ENCODE measurements around the gene GAK.

Gene GAK

GRCh38 chr4:964346-965025 is 32.4 kb upstream of the GAK start:
- DNase-seq (no peak), ATAC-seq (no peak)

DNA sequence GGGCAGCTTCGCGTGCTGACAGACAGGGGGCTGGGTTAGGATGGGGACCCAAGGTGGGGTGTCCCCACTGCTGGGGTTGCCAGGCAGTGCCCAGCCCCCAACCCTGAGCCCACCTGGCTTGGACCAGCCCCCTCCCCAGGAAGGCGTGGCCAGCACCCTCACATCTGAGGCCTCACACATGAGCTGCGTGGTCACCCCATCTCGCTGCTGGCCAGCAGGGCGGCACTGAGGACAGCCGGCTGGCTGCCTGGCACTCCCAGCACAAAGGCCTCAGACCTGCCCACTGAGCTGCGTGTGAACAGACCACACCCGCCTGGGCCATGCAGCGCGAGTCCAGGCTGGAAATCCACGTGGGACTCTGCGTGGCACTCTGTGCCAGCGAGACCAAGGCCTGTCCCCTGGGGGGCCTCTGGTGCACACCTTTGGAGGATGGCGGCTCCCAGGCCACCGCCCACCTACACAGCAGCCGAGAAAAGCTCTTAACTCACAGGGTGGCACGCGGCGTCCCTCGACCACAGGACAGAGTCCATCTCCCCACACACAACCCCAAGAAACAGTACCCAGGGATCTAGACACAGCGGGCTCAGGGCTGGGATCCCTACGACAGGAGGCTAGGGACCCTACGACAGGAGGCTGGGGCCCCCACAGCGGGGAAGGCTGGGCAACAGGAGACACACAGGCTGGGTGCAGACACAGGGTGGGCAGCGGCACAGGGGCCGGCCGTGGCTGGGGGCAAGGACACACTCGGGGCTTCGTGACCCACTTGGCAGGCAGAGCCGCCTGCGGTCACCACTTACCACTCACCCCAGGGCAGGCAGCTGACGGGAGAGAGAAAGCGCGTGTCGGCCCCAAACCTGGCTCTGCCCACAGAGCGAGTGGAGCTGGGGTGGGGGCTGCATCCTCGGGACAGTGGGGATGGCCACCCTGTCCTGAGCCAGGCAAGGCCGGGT is 31.4 kb upstream of the GAK start:
- DNase-seq (no peak), ATAC-seq (no peak)

- no peak for DNase-seq
- ATAC-seq: no peak
These were observed 30.4 kb upstream of the GAK start for GRCh38 chr4:962231-963208.

- no peak for DNase-seq
- ATAC-seq: no peak
These were observed 29.5 kb upstream of the GAK start for GRCh38 chr4:961351-962230.

- ATAC-seq (no peak), DNase-seq (no peak)
These were observed 28.7 kb upstream of the GAK start for GRCh38 chr4:960636-961350.

GRCh38 chr4:960140-960635 is 28.1 kb upstream of the GAK start:
- no peak for DNase-seq
- no peak for ATAC-seq

DNA sequence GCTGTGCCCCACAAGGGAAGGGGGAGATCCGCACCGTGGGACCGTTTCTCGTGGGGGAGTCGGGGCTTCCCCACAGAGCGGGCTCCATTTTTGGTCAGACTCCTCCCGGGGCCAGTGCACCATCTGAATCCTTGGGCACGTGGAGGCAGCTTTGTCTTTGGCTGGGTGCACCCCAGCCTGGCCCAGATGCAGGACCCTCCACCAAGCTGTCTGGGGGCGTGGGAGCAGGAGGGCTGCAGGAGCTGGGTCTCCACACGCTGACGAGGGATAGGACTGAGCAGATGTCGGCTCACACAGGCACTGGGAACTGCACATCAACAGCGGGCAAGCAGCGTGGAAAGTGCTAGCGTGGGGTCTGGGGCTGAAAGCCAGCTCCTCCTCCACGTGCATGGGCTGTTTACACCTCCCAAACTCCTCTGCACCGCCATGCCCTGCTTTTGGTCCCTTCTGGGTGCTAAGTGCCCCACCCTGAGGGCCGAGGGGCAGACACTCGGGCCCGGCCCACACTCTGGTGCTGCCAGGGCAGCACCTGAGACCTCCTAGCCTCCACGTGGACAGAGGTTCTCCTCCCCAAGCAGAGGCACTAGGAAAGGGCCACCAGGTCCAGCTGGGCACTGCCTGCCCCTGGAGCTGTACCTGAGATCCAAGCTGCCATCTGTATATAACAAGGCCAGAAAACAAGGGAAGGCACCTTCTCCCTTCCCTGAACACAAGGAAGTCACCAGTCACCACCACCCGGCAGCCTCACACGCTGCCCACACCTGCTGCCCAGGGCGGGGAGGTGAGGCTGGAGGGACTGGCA is 27.4 kb upstream of the GAK start:
- no peak for DNase-seq
- ATAC-seq: no peak

DNA sequence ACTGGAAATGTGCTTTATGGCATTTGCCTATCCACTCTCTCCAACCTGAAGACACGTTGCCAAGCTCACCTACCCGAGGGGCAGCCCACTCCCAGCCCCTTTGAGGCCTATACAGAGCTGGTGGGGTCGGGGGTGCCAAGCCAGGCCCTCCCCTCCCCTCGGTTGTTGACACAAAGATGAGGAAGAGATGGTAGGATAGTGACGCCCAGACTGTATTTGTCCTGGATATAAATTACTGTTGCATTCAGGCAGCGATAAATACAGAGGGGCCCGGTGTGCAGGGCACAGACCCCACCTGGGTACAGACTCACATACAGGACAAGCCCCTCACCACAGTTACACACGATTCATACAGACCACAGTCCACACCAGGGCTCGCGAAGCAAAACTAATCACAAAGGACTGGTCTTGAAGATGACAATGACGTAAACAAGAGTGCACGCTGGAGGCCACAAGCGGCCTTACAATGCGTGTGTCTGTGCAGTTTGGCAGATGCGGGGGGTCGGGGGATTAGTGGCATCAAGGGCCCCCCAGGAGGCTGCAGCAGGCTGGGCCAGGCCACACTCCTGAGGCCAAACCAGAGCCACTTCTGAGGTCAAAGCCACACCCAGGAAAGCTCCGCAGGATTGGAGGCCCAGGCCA is 26.7 kb upstream of the GAK start:
- no peak for ATAC-seq
- no peak for DNase-seq

DNA sequence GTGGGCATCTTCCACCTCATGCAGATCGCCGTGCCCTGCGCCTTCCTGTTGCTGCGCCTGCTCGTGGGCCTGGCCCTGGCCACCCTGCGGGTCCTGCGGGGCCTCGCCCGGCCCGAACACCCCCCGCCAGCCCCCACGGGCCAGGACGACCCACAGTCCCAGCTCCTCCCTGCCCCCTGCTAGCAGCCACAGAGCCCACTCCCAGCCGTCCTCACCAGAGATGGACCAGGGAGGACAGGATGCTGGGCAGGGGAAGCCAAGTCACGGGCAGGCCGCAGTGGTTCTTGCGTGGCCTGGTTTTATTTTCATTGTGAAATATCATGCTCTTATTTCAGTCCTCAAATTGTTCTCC is 26.2 kb upstream of the GAK start:
- ATAC-seq: no peak
- no peak for DNase-seq

DNA sequence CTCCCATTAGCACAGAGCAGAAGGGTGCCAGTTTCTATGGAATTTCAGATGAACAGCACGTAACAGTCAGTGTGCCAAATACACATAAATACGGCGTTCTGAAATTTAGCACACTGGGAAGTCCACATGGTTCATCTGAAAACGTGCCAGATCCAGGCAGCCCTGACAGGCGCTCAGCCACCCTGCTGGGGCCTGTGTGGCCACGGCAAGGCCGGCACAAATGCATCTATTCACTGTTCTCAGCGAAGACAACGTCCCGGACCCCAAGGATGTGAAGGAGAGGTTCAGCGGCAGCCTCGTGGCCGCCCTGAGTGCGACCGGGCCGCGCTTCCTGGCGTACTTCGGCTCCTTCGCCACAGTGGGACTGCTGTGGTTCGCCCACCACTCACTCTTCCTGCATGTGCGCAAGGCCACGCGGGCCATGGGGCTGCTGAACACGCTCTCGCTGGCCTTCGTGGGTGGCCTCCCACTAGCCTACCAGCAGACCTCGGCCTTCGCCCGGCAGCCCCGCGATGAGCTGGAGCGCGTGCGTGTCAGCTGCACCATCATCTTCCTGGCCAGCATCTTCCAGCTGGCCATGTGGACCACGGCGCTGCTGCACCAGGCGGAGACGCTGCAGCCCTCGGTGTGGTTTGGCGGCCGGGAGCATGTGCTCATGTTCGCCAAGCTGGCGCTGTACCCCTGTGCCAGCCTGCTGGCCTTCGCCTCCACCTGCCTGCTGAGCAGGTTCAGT is 25.6 kb upstream of the GAK start:
- no peak for DNase-seq
- no peak for ATAC-seq

DNA sequence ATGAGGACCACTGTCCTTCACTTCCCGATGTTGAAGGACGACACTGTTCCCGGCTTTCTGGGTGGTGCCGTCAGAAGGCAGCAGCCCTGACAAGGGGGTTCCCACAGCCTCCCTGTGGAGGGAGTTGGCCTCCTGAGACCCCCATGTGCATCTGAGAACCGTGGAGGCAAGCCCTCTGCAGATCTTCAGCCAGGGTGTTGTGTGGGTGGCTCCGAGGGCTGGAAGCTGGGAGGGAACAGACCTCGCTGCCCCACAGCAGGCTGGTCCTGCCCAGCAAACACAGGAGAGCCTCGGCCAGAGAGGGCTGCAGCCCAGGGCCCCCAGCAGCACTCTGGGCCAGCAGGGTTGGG is 25.1 kb upstream of the GAK start:
- ATAC-seq: no peak
- no peak for DNase-seq

- DNase-seq (no peak), ATAC-seq (no peak)
These were observed 24.6 kb upstream of the GAK start for GRCh38 chr4:956531-957230.

GRCh38 chr4:955931-956381 is 23.8 kb upstream of the GAK start:
- no peak for DNase-seq
- ATAC-seq: no peak

GRCh38 chr4:955161-955921 is 23.2 kb upstream of the GAK start:
- DNase-seq (no peak), ATAC-seq (no peak)

- DNase-seq: no peak
- no peak for ATAC-seq
These were observed 22.3 kb upstream of the GAK start for GRCh38 chr4:954211-955020.

- no peak for DNase-seq
- no peak for ATAC-seq
These were observed 21.4 kb upstream of the GAK start for GRCh38 chr4:953574-953915.

Data from stimulated activated naive CD8-positive, alpha-beta T cell treated with anti-CD3 and anti-CD28 coated beads, Interleukin-15, Interleukin-2, amounts not matched to agents 100 U/mL and 50 U/mL, for 24 hours (primary cell).